Measurements from ENCODE around the gene ZGPAT. TPM values are rescaled to one million over a fixed set of nuclear protein-coding genes. Genes with fewer than 3 reads are reported as not detected.

ZGPAT gene
- total and polyA plus RNA-seq, 2 of the 13 experiments (the other 11 are each of a cell fraction or from before 2014, with no cell fraction given): 23.0 to 41.9 TPM

- TF ChIP-seq HNRNPL (IDR thresholded peaks at IDR 0.05; ENCODE audit: low read depth, low read length): peak; percentile 99
- no peak for TF ChIP-seq TIGD3 (CRISPR knock-in tag; IDR thresholded peaks at IDR 0.05; ENCODE audit: borderline replicate concordance)
- no peak for TF ChIP-seq ZNF282 (IDR thresholded peaks at IDR 0.05; ENCODE audit: partially characterized antibody)
- peak; percentile 39; the same call in 1 of the 2 replicates for TF ChIP-seq NCOR1 (IDR thresholded peaks at IDR 0.05; ENCODE audit: borderline replicate concordance, low read length)
- TF ChIP-seq ZNF850 (CRISPR knock-in tag; conservative IDR thresholded peaks at IDR 0.05): no peak
- no peak for TF ChIP-seq ZNF580 (CRISPR knock-in tag; IDR thresholded peaks at IDR 0.05; ENCODE audit: borderline replicate concordance, low read depth)
- TF ChIP-seq TBP (CRISPR knock-in tag; IDR thresholded peaks at IDR 0.05): no peak
- no peak for TF ChIP-seq ZNF530 (CRISPR knock-in tag; IDR thresholded peaks at IDR 0.05; ENCODE audit: low read depth)
- 0 out of 2 replicates have a peak, but pooled peaks have one; percentile 24 for TF ChIP-seq ZBTB7B (CRISPR knock-in tag; IDR thresholded peaks at IDR 0.05)
- TF ChIP-seq RBM22 (optimal IDR thresholded peaks at IDR 0.05; ENCODE audit: low read length): peak; percentile 1
- TF ChIP-seq PCBP1 (IDR thresholded peaks at IDR 0.05; ENCODE audit: borderline replicate concordance, low read depth, low read length): 0 out of 2 replicates have a peak, but pooled peaks have one; percentile 66
- TF ChIP-seq DMAP1 (CRISPR knock-in tag; IDR thresholded peaks at IDR 0.05): no peak
- TF ChIP-seq EED (CRISPR knock-in tag; IDR thresholded peaks at IDR 0.05): peak; percentile 77; the same call in 1 of the 2 replicates
- 0 out of 2 replicates have a peak, but pooled peaks have one; percentile 28 for TF ChIP-seq RXRA (CRISPR knock-in tag; IDR thresholded peaks at IDR 0.05)
- no peak for TF ChIP-seq YEATS4 (CRISPR knock-in tag; IDR thresholded peaks at IDR 0.05; ENCODE audit: borderline replicate concordance)
- TF ChIP-seq PREB (CRISPR knock-in tag; IDR thresholded peaks at IDR 0.05): no peak
- no peak for TF ChIP-seq SIX1 (CRISPR knock-in tag; IDR thresholded peaks at IDR 0.05; ENCODE audit: borderline replicate concordance)
- no peak for TF ChIP-seq FOXK2 (IDR thresholded peaks at IDR 0.05)
- no peak for TF ChIP-seq JDP2 (CRISPR knock-in tag; IDR thresholded peaks at IDR 0.05; ENCODE audit: borderline replicate concordance)
- no peak for TF ChIP-seq ZFP62 (CRISPR knock-in tag; IDR thresholded peaks at IDR 0.05)
- no peak for TF ChIP-seq ATF7 (IDR thresholded peaks at IDR 0.05)
- TF ChIP-seq ATF7 (CRISPR knock-in tag; IDR thresholded peaks at IDR 0.05): 0 out of 2 replicates have a peak, but pooled peaks have one; percentile 24
- TF ChIP-seq CHCHD3 (CRISPR knock-in tag; IDR thresholded peaks at IDR 0.05): no peak
- no peak for TF ChIP-seq NONO (IDR thresholded peaks at IDR 0.05)
- peak; percentile 17; the same call in 1 of the 2 replicates for TF ChIP-seq NONO (CRISPR knock-in tag; conservative IDR thresholded peaks at IDR 0.05)
- no peak for TF ChIP-seq SP4 (CRISPR knock-in tag; IDR thresholded peaks at IDR 0.05)
- TF ChIP-seq AGO2 (optimal IDR thresholded peaks at IDR 0.05; ENCODE audit: low read depth, low read length): peak; percentile 92
- peak; percentile 63; the same call in 1 of the 2 replicates for TF ChIP-seq ZNF564 (CRISPR knock-in tag; IDR thresholded peaks at IDR 0.05)
- no peak for TF ChIP-seq ZFAT (CRISPR knock-in tag; conservative IDR thresholded peaks at IDR 0.05)
- TF ChIP-seq KAT2B (IDR thresholded peaks at IDR 0.05; ENCODE audit: borderline replicate concordance, low read depth, low read length): no peak
- 0 out of 2 replicates have a peak, but pooled peaks have one; percentile 11 for TF ChIP-seq POLR2AphosphoS5 (IDR thresholded peaks at IDR 0.05; ENCODE audit: low read depth, low read length)
Measured at GRCh38 chr20:63734946-63735858, 27.4 kb downstream of the ZGPAT start (continued).
